DND-41 (cell line): ENCODE results near the gene ANKRD11.

ENCODE experiments used
- EZH2 ChIP-seq: IDR thresholded peaks from 3 replicates; pipeline ENCODE4 v1.6.1; 2012; ENCODE audit warnings: borderline replicate concordance, low read depth, mild to moderate bottlenecking, moderate library complexity, low read length, inconsistent platforms; ENCODE audit not compliant: severe bottlenecking
- TF ChIP-seq, protein P1 (sequence below): IDR thresholded peaks from 2 replicates; pipeline ENCODE4 v1.5.1; 2012; ENCODE audit warnings: borderline replicate concordance, low read length, moderate library complexity, mild to moderate bottlenecking; ENCODE audit not compliant: poor library complexity, severe bottlenecking; ENCODE audit errors: extremely low read depth

DNA sequence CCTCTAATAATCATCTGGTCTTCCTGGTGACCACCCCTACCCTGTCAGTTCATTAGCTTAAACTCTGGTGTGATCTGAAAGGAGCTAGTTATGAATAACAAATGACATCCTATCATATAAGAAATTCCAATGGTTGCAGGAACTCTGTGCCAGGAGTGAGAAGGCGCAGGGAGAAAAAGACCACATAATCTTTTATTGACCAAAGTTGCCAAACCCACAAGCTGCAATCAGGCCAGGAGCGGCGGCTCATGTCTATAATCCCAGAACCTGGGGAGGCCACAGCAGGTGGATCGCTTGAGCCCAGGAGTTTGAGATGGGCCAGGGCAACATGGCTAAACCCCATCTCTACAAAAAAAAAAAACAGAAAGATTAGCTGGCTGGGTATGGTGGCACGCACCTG, 23.4 kb downstream of the ANKRD11 start:
- TF ChIP-seq, protein P1, sequence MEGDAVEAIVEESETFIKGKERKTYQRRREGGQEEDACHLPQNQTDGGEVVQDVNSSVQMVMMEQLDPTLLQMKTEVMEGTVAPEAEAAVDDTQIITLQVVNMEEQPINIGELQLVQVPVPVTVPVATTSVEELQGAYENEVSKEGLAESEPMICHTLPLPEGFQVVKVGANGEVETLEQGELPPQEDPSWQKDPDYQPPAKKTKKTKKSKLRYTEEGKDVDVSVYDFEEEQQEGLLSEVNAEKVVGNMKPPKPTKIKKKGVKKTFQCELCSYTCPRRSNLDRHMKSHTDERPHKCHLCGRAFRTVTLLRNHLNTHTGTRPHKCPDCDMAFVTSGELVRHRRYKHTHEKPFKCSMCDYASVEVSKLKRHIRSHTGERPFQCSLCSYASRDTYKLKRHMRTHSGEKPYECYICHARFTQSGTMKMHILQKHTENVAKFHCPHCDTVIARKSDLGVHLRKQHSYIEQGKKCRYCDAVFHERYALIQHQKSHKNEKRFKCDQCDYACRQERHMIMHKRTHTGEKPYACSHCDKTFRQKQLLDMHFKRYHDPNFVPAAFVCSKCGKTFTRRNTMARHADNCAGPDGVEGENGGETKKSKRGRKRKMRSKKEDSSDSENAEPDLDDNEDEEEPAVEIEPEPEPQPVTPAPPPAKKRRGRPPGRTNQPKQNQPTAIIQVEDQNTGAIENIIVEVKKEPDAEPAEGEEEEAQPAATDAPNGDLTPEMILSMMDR: no peak
- no peak for TF ChIP-seq EZH2
